ENCODE data around the gene ITGA2B.

DNA sequence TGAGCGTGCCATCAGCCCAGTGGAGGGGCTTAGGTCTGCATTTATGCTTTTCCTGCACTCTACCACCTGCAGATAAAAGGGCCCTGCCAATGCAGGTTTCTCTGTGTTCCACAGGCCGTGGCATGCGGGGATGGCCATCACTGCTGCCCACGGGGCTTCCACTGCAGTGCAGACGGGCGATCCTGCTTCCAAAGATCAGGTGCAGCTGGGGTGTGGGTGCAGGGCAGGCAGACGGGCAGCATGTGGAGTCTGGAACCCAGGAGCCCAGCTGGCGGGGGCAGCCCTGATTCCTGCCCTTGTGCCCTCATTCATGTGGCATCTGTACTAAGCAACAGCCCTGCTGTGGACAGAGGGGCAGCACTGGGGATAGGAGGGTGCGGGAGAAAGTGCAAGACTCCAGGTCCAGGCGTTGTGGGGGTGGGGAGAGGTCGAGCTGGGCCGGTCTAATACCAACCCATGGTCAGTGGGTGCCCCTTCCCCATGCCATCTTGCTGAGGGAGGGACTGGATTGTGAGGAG lies 39.8 kb downstream of the ITGA2B start:
- TF ChIP-seq POLR2A (IDR thresholded peaks at IDR 0.05; ENCODE audit: insufficient read depth in 1 of 2, low read depth in 2 of 2, low read length in 2 of 2), result no peak
- TF ChIP-seq SIX4 (CRISPR knock-in tag; IDR thresholded peaks at IDR 0.05), result no peak
- no peak for TF ChIP-seq CREB1 (IDR thresholded peaks at IDR 0.05)
- TF ChIP-seq CREB1 (CRISPR knock-in tag; IDR thresholded peaks at IDR 0.05), result no peak
- no peak for TF ChIP-seq RFX5 (IDR thresholded peaks at IDR 0.05; ENCODE audit: low read depth, low read length)
- no peak for TF ChIP-seq CTCF (CRISPR knock-in tag; IDR thresholded peaks at IDR 0.05)
- TF ChIP-seq SALL1 (CRISPR knock-in tag; IDR thresholded peaks at IDR 0.05), result no peak
